COR-L47 (cell line): ENCODE results near the gene AIP.

Experiments used
- DNase-seq: peaks from one replicate; lab custom pipeline; 2025; lab: John Stamatoyannopoulos, UW

Gene AIP

DNA sequence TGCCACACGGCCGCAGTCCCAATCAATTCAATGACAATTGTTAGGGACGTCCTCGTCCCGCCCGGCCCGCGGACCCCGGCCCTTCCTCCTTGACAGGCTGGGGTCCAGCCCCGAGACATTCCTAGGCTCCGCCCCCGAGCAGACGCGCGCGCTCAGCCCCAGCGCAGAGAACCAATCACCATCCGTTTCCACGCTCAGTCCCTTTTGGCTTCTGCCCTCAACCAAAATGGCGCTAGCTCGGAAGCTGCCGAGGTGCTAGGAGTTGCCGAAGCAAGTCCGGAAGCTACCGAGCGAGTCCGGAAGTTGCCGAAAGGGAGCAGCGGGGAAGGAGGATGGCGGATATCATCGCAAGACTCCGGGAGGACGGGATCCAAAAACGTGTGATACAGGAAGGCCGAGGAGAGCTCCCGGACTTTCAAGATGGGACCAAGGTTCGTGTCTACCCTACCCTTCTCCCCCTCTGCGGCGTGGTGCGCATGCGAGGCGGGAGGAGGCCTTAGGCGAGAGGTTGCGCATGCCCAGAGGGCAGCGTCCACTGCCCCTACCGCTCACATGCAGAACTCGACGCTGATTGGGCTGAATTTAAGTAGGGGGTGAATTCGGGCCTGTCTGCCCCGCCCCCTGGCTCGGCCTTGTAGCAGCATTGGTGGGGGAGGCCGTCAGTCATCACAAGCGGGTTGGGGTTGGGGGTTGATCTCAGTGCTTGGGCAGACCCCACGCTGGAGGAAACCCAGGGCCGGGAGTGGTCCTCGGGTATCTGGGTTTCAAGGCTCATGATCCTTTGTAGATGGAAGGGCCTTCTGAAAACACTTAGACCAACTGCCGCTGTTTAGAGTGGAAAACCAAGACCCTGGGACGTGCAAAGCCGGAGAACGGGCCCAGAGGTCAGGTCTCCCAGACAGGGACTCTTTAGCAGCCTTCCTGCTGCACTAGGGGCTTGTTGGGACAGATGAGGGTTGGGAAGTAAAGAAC lies at the start of gene AIP:
TSS of gene AIP (plus strand) at position 200 of the 972 bp plus-strand sequence. CDS start at position 333, 133 bp downstream.
- DNase-seq, result peak; percentile 97

GRCh38 chr11:67433536-67434394 lies 49.1 kb upstream of the AIP start:
- DNase-seq, result no peak

DNA sequence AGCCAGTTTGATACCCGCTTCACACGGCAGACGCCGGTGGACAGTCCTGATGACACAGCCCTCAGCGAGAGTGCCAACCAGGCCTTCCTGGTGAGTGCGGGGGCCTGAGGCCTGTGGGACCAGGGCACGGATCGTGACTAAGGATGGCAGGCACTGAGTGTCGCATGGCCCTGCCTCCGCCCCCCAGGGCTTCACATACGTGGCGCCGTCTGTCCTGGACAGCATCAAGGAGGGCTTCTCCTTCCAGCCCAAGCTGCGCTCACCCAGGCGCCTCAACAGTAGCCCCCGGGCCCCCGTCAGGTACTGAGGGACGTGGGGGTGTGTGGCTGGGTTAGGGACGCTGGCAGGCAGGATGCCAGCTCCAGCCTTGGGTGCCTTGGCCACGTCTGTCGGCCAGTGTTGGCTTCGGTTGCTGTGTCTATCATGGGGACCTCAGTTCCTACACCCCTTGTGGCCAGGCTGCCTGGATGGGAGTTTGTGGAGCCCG lies 48.4 kb upstream of the AIP start:
- DNase-seq, result no peak

DNA sequence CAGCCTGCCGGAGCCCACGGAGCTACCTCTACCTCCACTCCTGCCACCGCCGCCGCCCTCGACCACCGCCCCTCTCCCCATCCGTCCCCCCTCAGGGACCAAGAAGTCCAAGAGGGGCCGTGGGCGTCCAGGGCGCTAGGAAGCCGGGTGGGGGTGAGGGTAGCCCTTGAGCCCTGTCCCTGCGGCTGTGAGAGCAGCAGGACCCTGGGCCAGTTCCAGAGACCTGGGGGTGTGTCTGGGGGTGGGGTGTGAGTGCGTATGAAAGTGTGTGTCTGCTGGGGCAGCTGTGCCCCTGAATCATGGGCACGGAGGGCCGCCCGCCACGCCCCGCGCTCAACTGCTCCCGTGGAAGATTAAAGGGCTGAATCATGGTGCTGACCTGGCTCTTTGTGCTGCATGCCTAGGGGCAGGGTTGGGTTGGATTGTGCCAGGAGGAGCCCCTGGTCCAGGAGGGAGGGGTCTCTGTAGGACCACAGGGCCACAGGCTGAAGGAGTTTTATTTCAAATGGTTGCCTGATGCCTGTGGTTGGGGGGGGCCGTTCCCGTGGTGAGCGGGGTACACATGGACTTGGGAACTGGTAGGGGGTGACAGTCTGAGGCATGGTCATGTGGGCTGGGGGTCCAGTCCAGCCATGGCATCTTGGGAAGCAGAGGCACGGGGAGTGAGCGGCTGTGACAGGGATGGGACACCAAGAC lies 47.6 kb upstream of the AIP start:
- DNase-seq, result no peak

DNA sequence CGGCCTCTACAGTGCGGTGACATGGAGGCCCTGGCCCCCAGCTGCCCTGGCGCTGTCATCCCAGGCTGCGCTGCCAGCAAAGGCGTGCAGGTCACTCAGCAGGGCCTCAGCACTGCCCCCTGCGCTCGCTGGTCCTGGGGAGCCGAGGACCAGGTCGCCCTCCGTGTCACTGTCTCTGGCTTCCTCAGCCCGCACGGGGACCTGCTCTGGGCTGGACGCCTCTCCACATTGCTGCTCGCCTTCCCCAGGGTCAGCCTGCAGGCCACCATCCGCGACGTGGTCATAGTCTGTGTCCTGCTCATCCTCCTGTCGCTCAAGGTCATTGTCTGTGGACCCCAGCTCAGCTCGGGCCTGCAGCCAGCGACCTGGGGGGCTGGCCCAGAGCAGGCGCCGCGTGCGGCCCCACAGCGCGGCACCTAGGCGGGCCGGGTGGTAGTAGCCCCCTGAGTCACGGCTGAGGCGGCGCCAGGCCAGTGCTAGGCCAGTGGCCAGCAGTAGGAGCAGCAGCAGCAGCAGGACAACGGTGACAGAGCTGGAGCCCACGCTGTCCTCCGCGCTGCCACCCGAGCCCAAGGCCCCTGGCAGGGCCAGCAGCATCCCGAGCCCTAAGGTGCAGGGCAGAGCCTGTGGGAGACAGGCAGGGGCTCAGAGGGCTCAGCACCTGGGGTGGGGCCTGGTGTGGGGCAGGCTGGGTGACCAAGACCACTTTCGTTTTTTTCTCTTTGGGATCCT lies 46.9 kb upstream of the AIP start:
- DNase-seq, result no peak

DNA sequence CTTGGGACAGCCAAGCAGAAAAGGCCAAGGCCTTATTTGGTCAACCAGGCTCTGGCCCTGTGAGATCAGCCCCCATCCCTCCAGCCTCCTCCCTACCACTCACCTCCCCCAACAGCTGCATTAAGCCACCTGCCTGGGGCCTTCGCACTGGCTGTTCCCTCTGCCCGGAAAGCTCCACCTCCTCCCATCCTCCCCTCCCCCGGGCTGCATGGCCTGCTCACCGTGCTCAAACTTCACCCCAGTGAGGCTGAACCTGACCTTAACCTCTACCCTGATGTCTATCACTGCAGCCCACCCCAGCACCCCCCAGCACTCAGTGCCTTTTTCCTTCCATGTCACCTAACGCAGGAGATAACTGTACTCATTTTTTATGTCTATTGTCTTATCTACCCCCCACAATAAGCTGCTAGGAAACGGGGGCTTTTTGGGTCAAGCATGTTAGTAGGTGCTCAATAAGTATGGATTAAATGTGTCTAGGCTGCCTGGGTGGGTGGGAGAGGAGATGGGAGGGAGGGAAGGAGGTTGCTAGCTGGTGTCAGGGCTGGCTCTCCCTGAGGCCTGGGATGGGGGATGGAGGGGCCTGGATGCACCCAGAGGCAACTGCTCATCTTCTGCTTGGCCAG lies 46.3 kb upstream of the AIP start:
- DNase-seq, result no peak

DNA sequence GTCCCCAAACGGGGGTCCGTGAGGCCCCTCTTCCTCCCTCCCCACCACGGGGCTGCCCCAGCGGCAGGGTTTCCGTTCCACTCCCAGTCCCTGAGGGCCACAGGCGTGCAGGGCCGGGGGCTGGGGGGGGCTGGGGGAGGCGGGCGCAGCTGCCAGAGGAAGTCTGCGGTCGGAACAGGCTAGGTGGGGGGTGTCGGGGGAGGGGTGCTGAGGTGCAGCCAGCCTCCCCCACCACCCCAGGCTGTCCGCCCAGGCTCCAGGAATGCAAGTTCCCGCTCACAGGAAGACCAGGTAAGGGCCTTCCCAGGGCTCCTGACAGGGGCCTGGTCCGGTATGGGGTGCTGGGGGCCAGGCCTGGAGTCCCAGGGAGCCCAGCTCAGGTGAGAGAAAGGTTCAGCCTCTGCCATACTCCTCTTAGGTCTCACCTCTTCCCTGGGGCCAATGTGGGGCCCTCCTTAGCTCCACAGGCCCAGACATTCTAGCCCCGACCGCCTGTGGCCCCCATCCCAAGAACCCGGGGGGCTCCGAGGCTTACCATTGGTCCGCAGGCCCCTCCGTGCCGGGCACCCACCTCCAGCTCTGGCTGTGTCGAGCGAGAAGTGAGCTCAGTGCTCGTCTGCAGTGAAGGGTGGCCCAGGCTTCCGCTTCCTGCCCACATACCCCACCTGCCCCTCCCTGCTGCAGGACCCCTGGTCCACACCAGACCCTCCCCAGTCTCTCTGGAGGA lies 45.6 kb upstream of the AIP start, which contains the start of gene PTPRCAP:
TSS of gene PTPRCAP (minus strand) at position 601 of the 727 bp plus-strand sequence. CDS start at position 538, 63 bp downstream.
- no peak for DNase-seq

DNA sequence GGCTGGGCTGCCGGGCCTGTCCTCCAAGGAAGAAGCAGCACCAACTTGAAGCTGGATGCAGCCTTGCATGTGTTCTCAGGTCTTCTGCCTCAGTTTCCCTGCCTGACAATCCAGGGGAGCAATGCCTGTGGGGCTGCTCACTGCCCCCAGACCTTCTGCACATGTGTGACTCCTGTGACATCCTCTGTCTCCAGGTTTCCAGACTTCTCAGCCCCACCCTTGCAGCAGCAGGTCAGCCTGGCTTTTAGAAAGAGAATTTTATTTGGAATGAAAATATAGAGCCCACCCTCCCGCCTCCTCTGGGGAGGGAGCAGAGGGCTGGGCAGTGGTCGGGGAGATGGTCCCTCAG lies 45.0 kb upstream of the AIP start:
- DNase-seq, result no peak

GRCh38 chr11:67438158-67438902 lies 44.5 kb upstream of the AIP start:
- no peak for DNase-seq

DNA sequence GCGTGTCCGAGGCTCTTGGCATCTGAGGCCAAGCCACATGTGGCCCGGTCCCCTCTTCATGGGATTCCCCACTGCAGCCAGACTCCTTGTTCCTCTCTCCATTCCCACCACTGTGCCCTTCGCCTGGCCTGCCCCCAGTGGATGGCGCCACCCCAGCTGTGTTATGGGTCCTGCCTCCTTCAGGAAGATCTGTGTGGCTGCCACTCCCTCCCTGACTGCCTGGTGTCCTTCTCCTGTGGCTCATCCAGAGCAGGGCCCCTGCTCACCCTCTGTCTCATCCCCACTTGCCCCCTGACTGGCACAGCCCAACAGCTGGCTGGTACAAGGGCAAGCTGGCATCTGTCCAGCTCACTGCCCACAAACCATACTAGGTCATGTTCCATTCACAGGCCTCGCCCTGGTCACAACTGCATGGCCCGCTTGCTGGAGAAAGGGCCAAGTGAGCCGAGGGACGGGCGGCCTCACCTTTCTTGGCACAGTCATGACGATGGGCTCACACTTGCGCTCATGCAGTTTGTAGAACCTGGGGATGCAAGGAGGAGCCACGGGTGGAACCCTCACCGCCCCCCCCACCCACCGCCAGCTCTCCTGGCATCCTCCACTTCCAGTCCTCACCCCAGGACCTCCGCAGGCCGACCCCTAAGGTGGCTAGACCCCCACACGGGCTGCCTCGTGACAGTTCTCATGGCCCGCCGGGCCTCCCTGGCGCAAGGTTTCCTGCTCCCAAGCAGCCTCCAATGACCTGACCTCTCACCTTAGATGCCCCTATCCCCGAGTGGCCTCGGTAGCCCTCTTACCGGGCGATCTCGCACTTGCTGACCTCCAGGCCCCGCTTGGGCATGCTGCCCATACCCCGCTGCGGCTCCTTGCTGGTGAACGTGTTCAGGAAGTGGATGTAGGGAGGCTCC lies 43.3 kb upstream of the AIP start:
- no peak for DNase-seq

GRCh38 chr11:67440229-67441097 lies 42.4 kb upstream of the AIP start:
- DNase-seq, result no peak

DNA sequence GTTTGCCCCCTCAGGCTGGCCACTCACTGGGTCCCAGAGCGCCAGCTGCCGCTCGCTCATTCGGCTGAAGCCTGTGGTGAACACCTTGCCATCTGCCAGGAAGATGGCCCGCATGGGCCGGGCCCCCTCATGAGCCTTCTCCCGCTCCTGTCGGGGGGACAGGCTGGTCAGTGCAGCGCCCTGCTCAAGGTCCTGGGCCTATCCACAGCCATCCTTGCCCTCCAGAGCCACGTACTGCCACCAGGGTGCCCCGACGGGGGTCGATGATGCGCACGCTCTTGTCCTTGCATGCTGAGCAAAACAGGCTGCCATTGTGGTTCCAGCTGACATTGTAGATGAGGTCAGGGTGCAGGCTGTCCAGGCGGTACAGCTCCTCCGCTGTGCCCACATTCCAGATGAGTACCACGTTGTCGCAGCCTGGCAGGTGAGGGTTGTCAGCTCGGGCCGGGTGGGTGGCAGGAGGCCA lies 41.7 kb upstream of the AIP start:
- DNase-seq, result no peak

DNA sequence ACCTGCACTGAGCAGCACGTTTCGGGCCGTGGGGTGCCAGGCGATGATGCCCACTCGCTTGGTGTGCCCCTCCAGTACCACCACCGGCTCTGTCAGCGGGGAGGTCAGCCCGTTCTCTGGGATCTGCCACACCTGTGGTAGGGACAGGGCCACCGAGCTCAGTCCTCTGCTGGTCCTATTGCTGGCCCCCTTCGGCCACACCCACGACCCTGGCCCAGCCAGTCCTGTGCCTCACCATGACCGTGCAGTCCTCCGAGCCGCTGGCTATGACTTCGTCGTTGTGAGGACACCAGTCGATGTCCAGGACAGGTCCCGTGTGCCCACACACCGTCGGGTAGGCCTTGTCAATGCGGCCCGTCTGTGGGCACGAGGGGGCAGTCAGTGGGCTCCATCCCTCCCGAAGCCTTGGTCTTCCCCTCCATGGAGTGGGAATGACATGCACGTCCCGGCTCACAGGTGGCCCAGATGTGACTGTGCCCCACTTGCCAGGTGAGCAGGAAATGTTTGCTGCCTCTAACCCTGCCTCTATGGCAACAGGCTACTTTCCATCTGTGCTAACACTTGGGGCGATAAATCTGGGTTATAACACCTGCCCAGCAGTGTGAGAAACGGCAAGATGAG lies 41.0 kb upstream of the AIP start:
- no peak for DNase-seq

DNA sequence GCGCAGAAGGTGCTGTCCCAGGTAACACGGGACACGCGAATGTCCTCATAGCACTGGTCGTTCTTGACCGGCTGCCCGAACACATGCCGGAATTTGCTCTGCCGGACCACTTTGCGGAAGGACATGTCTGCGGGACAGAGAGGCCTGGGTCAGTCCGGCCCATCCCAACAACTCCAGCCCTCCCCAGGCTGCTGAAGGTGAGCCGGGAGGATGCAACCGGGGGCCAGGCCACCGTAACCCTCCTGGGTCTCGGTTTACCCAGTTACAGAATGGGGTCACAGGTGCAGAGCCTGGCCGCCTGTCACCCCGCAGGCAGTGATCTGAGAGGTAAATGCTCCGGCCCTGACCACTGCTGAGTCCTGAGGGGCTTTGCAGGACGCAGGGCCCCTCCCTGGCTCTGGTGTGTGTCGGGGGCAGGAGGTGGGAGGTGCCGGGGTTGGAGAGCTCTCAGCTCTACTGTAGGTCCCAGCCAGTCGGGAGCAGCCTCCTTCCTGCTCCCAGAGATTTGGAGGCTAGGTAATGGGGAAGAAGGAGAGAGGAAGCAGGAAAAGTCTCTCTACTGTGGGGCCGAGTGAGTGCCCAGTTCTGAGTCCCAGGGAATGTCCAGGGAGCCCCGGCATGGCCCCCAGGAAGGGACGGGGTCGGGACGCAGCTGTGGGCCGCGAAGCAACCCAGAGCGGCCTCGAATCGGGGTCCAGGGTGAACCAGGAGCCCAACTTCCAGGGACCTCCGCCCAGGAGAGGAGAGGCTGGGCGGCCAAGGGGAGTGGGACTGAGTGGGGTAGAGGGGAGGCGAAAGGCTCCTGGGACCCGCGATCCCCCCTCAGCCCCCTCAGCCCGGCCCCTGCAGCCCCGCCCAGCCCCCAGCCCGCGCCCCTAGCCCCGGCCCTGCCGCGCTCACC lies 40.1 kb upstream of the AIP start:
- DNase-seq, result no peak

DNA sequence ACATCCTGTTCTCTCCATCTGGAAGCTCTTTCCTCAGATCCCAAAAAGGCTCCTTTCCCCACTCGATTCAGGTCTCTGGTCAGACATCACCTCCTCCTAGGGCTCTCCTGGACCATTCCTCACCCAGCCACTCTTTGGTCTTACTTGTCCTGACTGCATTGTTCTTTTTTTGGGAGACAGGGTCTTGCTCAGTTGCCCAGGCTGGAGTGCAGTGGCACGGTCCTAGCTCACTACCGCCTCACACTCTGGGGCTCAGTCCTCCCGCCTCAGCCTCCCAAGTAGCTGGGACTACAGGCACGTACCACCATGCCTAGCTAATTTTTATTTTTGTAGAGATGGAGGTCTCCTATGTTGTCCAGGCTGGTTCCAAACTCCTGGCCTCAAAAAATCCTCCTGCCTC lies 37.3 kb upstream of the AIP start:
- no peak for DNase-seq

DNA sequence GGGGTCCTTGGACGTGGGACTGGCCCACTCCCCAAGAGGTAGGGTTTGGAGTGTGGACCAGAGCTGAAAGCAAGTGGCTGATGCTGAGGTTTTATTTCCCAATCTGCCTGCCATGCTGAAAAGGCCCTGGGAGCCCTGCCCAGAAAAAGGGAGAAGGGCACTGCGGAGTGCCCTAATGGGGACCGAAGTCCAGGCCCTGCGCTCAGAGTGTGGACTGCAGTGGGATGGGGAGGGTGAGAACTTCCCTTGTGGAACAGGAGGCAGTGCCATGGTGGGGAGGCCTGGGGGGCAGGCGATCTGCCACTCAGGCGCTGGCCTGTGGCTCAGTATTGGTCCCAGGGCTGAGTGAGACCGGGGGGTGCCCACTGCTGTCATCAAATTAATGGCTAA lies 34.6 kb upstream of the AIP start:
- no peak for DNase-seq
